GM10266 (cell line): ENCODE data around the gene FHOD1.

Experiments
- DNase-seq: peaks from one replicate; pipeline ENCODE4 v3.0.0; 2012; ENCODE audit errors: extremely low spot score
- CTCF ChIP-seq: IDR thresholded peaks from 2 replicates; pipeline ENCODE4 v1.5.1; 2012; ENCODE audit warnings: mild to moderate bottlenecking, low read depth; ENCODE audit not compliant: control insufficient read depth, insufficient read depth; ENCODE audit errors: missing control alignments

The FHOD1 gene

DNA sequence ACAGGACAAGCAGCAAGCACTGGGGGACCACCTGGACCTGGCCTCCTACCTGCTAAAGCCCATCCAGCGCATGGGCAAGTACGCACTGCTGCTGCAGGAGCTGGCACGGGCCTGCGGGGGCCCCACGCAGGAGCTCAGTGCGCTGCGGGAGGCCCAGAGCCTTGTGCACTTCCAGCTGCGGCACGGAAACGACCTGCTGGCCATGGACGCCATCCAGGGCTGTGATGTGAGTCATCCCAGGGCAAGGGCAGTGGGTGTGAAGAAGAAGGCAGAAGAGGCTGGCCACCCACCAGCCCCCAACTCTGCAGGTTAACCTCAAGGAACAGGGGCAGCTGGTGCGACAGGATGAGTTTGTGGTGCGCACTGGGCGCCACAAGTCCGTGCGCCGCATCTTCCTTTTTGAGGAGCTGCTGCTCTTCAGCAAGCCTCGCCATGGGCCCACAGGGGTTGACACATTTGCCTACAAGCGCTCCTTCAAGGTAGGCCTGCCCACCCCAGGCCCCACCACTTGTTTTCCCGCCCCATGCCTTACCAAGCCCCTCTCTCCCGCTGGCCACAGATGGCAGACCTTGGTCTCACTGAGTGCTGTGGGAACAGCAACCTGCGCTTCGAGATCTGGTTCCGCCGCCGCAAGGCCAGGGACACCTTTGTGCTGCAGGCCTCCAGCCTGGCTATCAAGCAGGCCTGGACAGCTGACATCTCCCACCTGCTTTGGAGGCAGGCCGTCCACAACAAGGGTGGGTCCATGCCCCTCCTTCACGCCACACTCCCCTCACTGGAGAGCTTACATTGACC is 39.4 kb upstream of the FHOD1 start:
- no peak for DNase-seq
- TF ChIP-seq CTCF: no peak

GRCh38 chr16:67284699-67285646 is 37.7 kb upstream of the FHOD1 start:
- peak; percentile 20 for TF ChIP-seq CTCF
- DNase-seq: no peak

- no peak for TF ChIP-seq CTCF
- DNase-seq: no peak
These were observed 36.7 kb upstream of the FHOD1 start for GRCh38 chr16:67283826-67284555.

- no peak for TF ChIP-seq CTCF
- DNase-seq: no peak
These were observed 36.0 kb upstream of the FHOD1 start for GRCh38 chr16:67283039-67283825.

- DNase-seq: no peak
- TF ChIP-seq CTCF: no peak
These were observed 35.1 kb upstream of the FHOD1 start for GRCh38 chr16:67282447-67282805.

- no peak for DNase-seq
- TF ChIP-seq CTCF: no peak
These were observed 34.5 kb upstream of the FHOD1 start for GRCh38 chr16:67281536-67282446.
